Liver (tissue), 3 donors: ENCODE measurements around the gene ALDH16A1.

Experiments used
- GABPA ChIP-seq, 2 donors: IDR thresholded peaks in 1 of 2; conservative IDR thresholded peaks in 1 of 2; 2 replicates each; pipeline ENCODE4 v1.6.1; 2016; ENCODE audit warnings: antibody characterized with exemption in 2 of 2, mild to moderate bottlenecking in 1 of 2, moderate library complexity in 1 of 2
- TF ChIP-seq, protein P1 (sequence below): fragments of 150-350 bp; IDR thresholded peaks from 2 replicates; pipeline ENCODE4 v1.5.1; 2017; ENCODE audit warnings: improper control_type of control experiment, low read depth, low read length; ENCODE audit not compliant: missing input control
- TF ChIP-seq, protein P2 (sequence below): IDR thresholded peaks from 2 replicates; pipeline ENCODE4 v1.6.1; 2016; ENCODE audit warnings: antibody characterized with exemption
- donor health status: healthy.
- donor health status: healthy.

DNA sequence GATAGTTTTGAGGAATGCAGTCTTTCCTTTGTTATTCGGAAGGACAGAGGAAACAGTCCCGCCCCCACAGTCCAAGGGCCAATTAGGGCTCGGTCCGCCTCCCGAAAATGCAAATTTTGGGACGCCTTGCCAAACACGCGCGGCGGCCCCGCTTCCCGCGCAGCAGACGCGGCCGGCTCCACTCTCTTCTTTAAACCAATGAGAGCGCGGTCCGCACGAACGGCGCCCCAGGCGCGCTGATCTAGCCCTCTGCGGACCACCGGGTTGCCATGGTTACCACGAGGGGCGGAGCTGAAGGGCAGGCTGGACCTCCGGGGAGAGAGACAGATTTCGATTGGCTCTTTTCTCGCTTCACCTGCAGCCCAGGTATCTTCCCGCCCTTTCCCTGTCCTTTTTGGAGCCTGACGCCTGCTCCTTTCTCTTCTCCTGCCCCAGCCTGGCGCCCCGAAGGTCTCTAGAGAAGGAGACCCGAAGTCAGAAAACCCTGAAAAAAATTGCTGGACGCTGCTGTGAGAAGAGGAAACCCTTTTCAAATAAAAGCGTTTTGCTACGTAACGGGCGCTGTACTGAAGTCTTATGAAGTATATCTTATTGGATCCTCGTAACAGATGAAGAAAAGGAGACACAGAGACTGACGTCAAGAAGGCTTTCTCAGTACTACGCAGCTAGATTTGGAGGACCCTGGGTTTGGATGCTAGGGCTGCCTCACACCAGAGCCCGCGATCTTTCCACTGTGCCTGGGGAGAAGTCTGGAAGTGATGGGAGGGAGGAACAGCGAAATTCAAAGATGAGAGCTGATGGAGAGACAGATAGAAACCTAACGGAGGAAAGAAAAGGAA lies 31.8 kb upstream of the ALDH16A1 start:
- TF ChIP-seq, protein P1, sequence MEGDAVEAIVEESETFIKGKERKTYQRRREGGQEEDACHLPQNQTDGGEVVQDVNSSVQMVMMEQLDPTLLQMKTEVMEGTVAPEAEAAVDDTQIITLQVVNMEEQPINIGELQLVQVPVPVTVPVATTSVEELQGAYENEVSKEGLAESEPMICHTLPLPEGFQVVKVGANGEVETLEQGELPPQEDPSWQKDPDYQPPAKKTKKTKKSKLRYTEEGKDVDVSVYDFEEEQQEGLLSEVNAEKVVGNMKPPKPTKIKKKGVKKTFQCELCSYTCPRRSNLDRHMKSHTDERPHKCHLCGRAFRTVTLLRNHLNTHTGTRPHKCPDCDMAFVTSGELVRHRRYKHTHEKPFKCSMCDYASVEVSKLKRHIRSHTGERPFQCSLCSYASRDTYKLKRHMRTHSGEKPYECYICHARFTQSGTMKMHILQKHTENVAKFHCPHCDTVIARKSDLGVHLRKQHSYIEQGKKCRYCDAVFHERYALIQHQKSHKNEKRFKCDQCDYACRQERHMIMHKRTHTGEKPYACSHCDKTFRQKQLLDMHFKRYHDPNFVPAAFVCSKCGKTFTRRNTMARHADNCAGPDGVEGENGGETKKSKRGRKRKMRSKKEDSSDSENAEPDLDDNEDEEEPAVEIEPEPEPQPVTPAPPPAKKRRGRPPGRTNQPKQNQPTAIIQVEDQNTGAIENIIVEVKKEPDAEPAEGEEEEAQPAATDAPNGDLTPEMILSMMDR: no peak
- TF ChIP-seq, protein P2, sequence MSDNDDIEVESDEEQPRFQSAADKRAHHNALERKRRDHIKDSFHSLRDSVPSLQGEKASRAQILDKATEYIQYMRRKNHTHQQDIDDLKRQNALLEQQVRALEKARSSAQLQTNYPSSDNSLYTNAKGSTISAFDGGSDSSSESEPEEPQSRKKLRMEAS: no peak
- no peak for TF ChIP-seq GABPA (IDR thresholded peaks at IDR 0.05 in 1 of 2, conservative IDR thresholded peaks at IDR 0.05 in 1 of 2)
